C4-2B (cell line): ENCODE measurements around the gene KLK15.

ENCODE experiments used
- H3K27ac ChIP-seq: fragments of 450-650 bp; 2 replicates; pipeline ENCODE4 v1.5.1; 2017
- CTCF ChIP-seq: fragments of 450-650 bp; conservative IDR thresholded peaks from 2 replicates; pipeline ENCODE4 v1.5.1; 2017; ENCODE audit warnings: mild to moderate bottlenecking
- ZFX ChIP-seq: fragments of 450-650 bp; IDR thresholded peaks from 2 replicates; pipeline ENCODE4 v1.6.1; 2017

The KLK15 gene

GRCh38 chr19:50780753-50781435, 52.5 kb downstream of the KLK15 start:
- TF ChIP-seq CTCF (no peak), ZFX (no peak)

GRCh38 chr19:50779504-50780457, 53.6 kb downstream of the KLK15 start:
- no peak overlapping the region for H3K27ac ChIP-seq
- no peak for TF ChIP-seq CTCF
- TF ChIP-seq ZFX = no peak

More at GRCh38 chr19:50780753-50781435, 52.5 kb downstream of the KLK15 start:
- H3K27ac ChIP-seq = no peak overlapping the region

GRCh38 chr19:50778906-50779430, 54.4 kb downstream of the KLK15 start:
- no peak overlapping the region for H3K27ac ChIP-seq
- TF ChIP-seq CTCF (no peak), ZFX (no peak)

GRCh38 chr19:50777830-50778303, 55.5 kb downstream of the KLK15 start:
- no peak for TF ChIP-seq ZFX
- no peak for TF ChIP-seq CTCF

GRCh38 chr19:50777261-50777660, 56.1 kb downstream of the KLK15 start:
- TF ChIP-seq ZFX (no peak), CTCF (no peak)
- no peak overlapping the region for H3K27ac ChIP-seq

More at GRCh38 chr19:50777830-50778303, 55.5 kb downstream of the KLK15 start:
- H3K27ac ChIP-seq = no peak overlapping the region

GRCh38 chr19:50776131-50776530, 57.2 kb downstream of the KLK15 start:
- H3K27ac ChIP-seq = no peak overlapping the region
- TF ChIP-seq ZFX = no peak
- TF ChIP-seq CTCF = no peak
